Measurements from ENCODE around the gene RAMACL. TPM values are rescaled to one million over a fixed set of nuclear protein-coding genes. Genes with fewer than 3 reads are reported as not detected.

Gene RAMACL
- total RNA-seq, 1 donor from 2014 or later = 1.2 TPM

DNA sequence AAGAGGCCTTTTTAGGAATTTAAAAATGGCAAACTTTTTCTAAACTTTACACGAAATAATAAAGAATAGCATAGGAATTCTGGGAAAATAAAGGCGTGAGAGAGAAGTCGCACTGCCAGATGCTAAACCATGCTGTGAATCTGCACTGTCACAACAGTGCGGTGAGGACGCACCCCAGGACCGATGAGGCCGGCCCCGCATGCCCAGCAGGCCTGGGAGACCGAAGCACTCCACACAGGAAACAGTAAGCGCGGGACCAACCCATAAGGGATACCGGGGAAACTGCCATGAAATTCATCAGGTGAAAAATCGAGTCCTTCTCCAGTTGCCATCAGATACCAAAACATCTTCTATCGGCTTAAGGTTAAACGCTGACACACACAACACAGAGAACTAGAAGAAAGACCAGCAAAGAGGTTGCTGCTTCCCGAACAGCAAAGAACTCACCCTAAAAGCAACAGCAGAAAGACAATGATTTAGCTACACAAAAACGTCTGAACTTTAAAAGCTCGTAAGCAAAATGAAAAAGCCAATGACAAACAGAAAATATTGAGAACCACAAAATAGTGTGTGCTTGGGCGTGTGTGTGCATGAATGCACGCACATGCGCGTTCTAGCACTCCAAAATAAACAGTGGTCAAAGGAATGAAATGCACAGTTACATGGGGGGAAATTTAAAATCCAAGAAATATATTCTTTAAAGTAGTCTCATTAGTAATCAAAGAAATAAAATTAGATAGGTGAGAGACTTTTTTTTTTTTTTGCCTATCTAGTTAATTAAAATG, 15.4 kb downstream of the RAMACL start:
- peaks cover 51% of the 10 kb centered on the region for H3K79me2 ChIP-seq (ENCODE audit: insufficient read depth, low read length)
- FAIRE-seq = no peak

DNA sequence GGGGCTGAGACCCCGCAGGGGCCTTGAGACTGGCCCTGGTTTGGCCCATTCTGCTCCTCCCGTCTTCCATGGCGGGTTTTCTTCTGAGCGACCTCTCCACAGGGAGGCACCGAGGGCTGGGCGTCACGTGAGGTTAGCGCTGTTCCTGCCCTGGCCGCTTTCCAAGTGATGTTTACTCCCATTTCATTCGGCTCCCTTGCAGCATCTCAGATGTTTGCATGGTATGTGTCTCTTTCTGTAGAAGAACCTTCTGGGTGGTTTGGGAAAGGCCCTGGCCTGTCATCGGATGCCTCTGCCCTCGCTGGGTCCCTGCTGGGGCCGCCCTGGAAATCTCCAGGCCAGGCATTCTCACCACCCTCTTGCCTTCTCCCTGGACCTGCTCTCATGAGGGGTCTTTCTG, 17.3 kb downstream of the RAMACL start:
- no peaks in the 10 kb centered on the region for H3K27me3 ChIP-seq (ENCODE audit: insufficient read depth, low read length)
- Mint-ChIP-seq H3K27ac (ENCODE audit: unreplicated experiment) (no peak overlapping the region), H3K4me1 (ENCODE audit: low read depth, unreplicated experiment) (peaks cover 28% of the 10 kb centered on the region), H3K9me3 (ENCODE audit: unreplicated experiment) (no peaks in the 10 kb centered on the region), H3K36me3 (ENCODE audit: low read depth, unreplicated experiment) (peaks cover 5% of the 10 kb centered on the region), H3K4me3 (ENCODE audit: unreplicated experiment) (no peak overlapping the region), H3K27me3 (ENCODE audit: low read depth, unreplicated experiment) (no peaks in the 10 kb centered on the region)
- no peaks in the 10 kb centered on the region for H3K36me3 ChIP-seq (ENCODE audit: insufficient read depth, low read length)
- TF ChIP-seq EZH2 (IDR thresholded peaks at IDR 0.05; ENCODE audit: insufficient read depth, low read length) = no peak
- TF ChIP-seq, protein P1, sequence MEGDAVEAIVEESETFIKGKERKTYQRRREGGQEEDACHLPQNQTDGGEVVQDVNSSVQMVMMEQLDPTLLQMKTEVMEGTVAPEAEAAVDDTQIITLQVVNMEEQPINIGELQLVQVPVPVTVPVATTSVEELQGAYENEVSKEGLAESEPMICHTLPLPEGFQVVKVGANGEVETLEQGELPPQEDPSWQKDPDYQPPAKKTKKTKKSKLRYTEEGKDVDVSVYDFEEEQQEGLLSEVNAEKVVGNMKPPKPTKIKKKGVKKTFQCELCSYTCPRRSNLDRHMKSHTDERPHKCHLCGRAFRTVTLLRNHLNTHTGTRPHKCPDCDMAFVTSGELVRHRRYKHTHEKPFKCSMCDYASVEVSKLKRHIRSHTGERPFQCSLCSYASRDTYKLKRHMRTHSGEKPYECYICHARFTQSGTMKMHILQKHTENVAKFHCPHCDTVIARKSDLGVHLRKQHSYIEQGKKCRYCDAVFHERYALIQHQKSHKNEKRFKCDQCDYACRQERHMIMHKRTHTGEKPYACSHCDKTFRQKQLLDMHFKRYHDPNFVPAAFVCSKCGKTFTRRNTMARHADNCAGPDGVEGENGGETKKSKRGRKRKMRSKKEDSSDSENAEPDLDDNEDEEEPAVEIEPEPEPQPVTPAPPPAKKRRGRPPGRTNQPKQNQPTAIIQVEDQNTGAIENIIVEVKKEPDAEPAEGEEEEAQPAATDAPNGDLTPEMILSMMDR (IDR thresholded peaks at IDR 0.05; ENCODE audit: insufficient read depth, low read depth, low read length) = no peak
- peaks cover 21% of the 10 kb centered on the region for H4K20me1 ChIP-seq (ENCODE audit: insufficient read depth, low read length)
- H2AFZ ChIP-seq (ENCODE audit: low read depth, low read length) = no peak overlapping the region
- no peak overlapping the region for H3K4me3 ChIP-seq (ENCODE audit: insufficient read depth, low read depth, low read length)
- H3K4me2 ChIP-seq (ENCODE audit: low read length) = no peak overlapping the region
- H3K9me3 ChIP-seq (ENCODE audit: insufficient read depth, low read depth, low read length) = no peaks in the 10 kb centered on the region
- DNase-seq (ENCODE audit: low read depth) (no peak), FAIRE-seq (no peak)
- peaks cover 54% of the 10 kb centered on the region for H3K79me2 ChIP-seq (ENCODE audit: insufficient read depth, low read length)
- no peak overlapping the region for H3K9ac ChIP-seq (ENCODE audit: low read length)
- no peak overlapping the region for H3K27ac ChIP-seq (ENCODE audit: low read depth, low read length)
- peaks cover 37% of the 10 kb centered on the region for H3K4me1 ChIP-seq (ENCODE audit: insufficient read depth, low read length)

More for the DNA sequence above, 15.4 kb downstream of the RAMACL start:
- Mint-ChIP-seq H3K36me3 (ENCODE audit: low read depth, unreplicated experiment) (no peaks in the 10 kb centered on the region), H3K27me3 (ENCODE audit: low read depth, unreplicated experiment) (no peaks in the 10 kb centered on the region), H3K4me3 (ENCODE audit: unreplicated experiment) (no peak overlapping the region), H3K4me1 (ENCODE audit: low read depth, unreplicated experiment) (peaks cover 28% of the 10 kb centered on the region), H3K27ac (ENCODE audit: unreplicated experiment) (no peak overlapping the region), H3K9me3 (ENCODE audit: unreplicated experiment) (peaks cover 1% of the 10 kb centered on the region)
- Histone ChIP-seq H3K36me3 (ENCODE audit: insufficient read depth, low read length) (no peaks in the 10 kb centered on the region), H3K27me3 (ENCODE audit: insufficient read depth, low read length) (no peaks in the 10 kb centered on the region), H3K27ac (ENCODE audit: low read depth, low read length) (peak overlapping the region; percentile 43), H3K4me3 (ENCODE audit: insufficient read depth, low read depth, low read length) (no peak overlapping the region), H3K9me3 (ENCODE audit: insufficient read depth, low read depth, low read length) (no peaks in the 10 kb centered on the region), H3K4me1 (ENCODE audit: insufficient read depth, low read length) (peaks cover 35% of the 10 kb centered on the region), H2AFZ (ENCODE audit: low read depth, low read length) (peak overlapping the region; percentile 20), H3K4me2 (ENCODE audit: low read length) (peak overlapping the region; percentile 56), H4K20me1 (ENCODE audit: insufficient read depth, low read length) (peaks cover 15% of the 10 kb centered on the region), H3K9ac (ENCODE audit: low read length) (peak overlapping the region; percentile 36)
- no peak for DNase-seq (ENCODE audit: low read depth)
- TF ChIP-seq, protein P1 (IDR thresholded peaks at IDR 0.05; ENCODE audit: insufficient read depth, low read depth, low read length) = no peak
- TF ChIP-seq EZH2 (IDR thresholded peaks at IDR 0.05; ENCODE audit: insufficient read depth, low read length) = no peak

DNA sequence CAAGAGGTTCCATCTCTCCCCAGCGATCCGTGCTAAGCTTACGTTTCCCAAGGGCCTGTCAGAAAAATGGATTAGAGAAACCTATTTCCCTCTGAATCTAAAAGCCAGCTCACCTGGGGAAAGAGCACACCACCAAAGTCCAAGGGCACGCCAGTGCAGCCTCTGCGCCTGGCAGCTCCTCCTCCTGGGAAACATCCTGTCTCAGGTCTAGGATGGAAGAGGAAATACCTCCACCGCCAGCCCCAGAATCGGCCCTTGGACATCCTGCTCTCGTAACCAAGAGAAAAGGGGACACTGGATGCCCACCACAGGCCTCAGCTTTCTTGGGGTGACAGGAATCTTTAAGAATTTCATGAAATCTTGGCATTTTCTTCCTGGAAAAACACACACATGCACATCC, 18.7 kb downstream of the RAMACL start:
- no peak for FAIRE-seq
- no peaks in the 10 kb centered on the region for H3K9me3 ChIP-seq (ENCODE audit: insufficient read depth, low read depth, low read length)
- DNase-seq (ENCODE audit: low read depth) = no peak
- no peak overlapping the region for H2AFZ ChIP-seq (ENCODE audit: low read depth, low read length)
- peaks cover 29% of the 10 kb centered on the region for H3K4me1 ChIP-seq (ENCODE audit: insufficient read depth, low read length)
- Mint-ChIP-seq H3K27ac (ENCODE audit: unreplicated experiment) (peak overlapping the region; percentile 87), H3K4me3 (ENCODE audit: unreplicated experiment) (no peak overlapping the region), H3K4me1 (ENCODE audit: low read depth, unreplicated experiment) (peaks cover 18% of the 10 kb centered on the region), H3K27me3 (ENCODE audit: low read depth, unreplicated experiment) (no peaks in the 10 kb centered on the region), H3K9me3 (ENCODE audit: unreplicated experiment) (no peaks in the 10 kb centered on the region), H3K36me3 (ENCODE audit: low read depth, unreplicated experiment) (peaks cover 8% of the 10 kb centered on the region)
- no peak overlapping the region for H3K4me3 ChIP-seq (ENCODE audit: insufficient read depth, low read depth, low read length)
- H4K20me1 ChIP-seq (ENCODE audit: insufficient read depth, low read length) = peaks cover 14% of the 10 kb centered on the region
- TF ChIP-seq, protein P1 (IDR thresholded peaks at IDR 0.05; ENCODE audit: insufficient read depth, low read depth, low read length) = no peak
- TF ChIP-seq EZH2 (IDR thresholded peaks at IDR 0.05; ENCODE audit: insufficient read depth, low read length) = no peak
- no peaks in the 10 kb centered on the region for H3K27me3 ChIP-seq (ENCODE audit: insufficient read depth, low read length)
- H3K9ac ChIP-seq (ENCODE audit: low read length) = peak overlapping the region; percentile 5
- H3K4me2 ChIP-seq (ENCODE audit: low read length) = peak overlapping the region; percentile 47
- H3K36me3 ChIP-seq (ENCODE audit: insufficient read depth, low read length) = no peaks in the 10 kb centered on the region
- peaks cover 43% of the 10 kb centered on the region for H3K79me2 ChIP-seq (ENCODE audit: insufficient read depth, low read length)
- peak overlapping the region; percentile 78 for H3K27ac ChIP-seq (ENCODE audit: low read depth, low read length)

All from astrocyte (in vitro differentiated cells and primary cell).